H9 (cell line): ENCODE data around the gene AGMAT. TPM values are rescaled to one million over a fixed set of nuclear protein-coding genes. Genes with fewer than 3 reads are reported as not detected.

Experiments used
- DNase-seq: peaks from one replicate; pipeline ENCODE4 v3.0.0-alpha.2; 2017
- H2AFZ ChIP-seq: one replicate; pipeline ENCODE4 v1.6.1; 2013; ENCODE audit warnings: mild to moderate bottlenecking, low read length, control low read depth, moderate library complexity
- H2AK5ac ChIP-seq: 2 replicates; pipeline ENCODE4 v1.6.1; 2013; ENCODE audit warnings: low read length, control low read depth, mixed read lengths; ENCODE audit not compliant: insufficient read length
- H2BK120ac ChIP-seq: one replicate; pipeline ENCODE4 v1.6.1; 2013; ENCODE audit warnings: low read depth, mild to moderate bottlenecking, low read length, control low read depth, inconsistent platforms; ENCODE audit not compliant: poor library complexity, severe bottlenecking
- H2BK12ac ChIP-seq: 2 replicates; pipeline ENCODE4 v1.6.1; 2013; ENCODE audit warnings: low read length, control low read depth, mixed read lengths, low read depth; ENCODE audit not compliant: insufficient read length
- H2BK15ac ChIP-seq: 2 replicates; pipeline ENCODE4 v1.6.1; 2013; ENCODE audit warnings: low read depth, low read length, control low read depth
- H2BK20ac ChIP-seq: one replicate; pipeline ENCODE4 v1.6.1; 2013; ENCODE audit warnings: low read depth, mild to moderate bottlenecking, low read length, control low read depth, inconsistent platforms; ENCODE audit not compliant: poor library complexity, severe bottlenecking
- H2BK5ac ChIP-seq: 2 replicates; pipeline ENCODE4 v1.6.1; 2013; ENCODE audit warnings: low read length, control low read depth, mixed read lengths; ENCODE audit not compliant: insufficient read length
- H3K14ac ChIP-seq: 2 replicates; pipeline ENCODE4 v1.6.1; 2013; ENCODE audit warnings: low read length, control low read depth; ENCODE audit not compliant: insufficient read depth
- H3K18ac ChIP-seq: 2 replicates; pipeline ENCODE4 v1.6.1; 2013; ENCODE audit warnings: low read depth, mild to moderate bottlenecking, mixed read lengths, low read length, control low read depth; ENCODE audit not compliant: insufficient read length
- H3K23ac ChIP-seq: 2 replicates; pipeline ENCODE4 v1.6.1; 2013; ENCODE audit warnings: low read length, control low read depth, mixed read lengths, low read depth; ENCODE audit not compliant: insufficient read length
- H3K23me2 ChIP-seq: 2 replicates; pipeline ENCODE4 v1.6.1; 2013; ENCODE audit warnings: low read depth, mild to moderate bottlenecking, mixed read lengths, low read length, control low read depth; ENCODE audit not compliant: insufficient read length, poor library complexity, severe bottlenecking
- H3K27ac ChIP-seq: 2 replicates; pipeline ENCODE4 v1.5.1; 2013; ENCODE audit warnings: low read length, control low read depth, mixed read lengths, low read depth; ENCODE audit not compliant: insufficient read length
- H3K27me3 ChIP-seq: 2 replicates; pipeline ENCODE4 v1.6.1; 2013; ENCODE audit warnings: low read length, control low read depth, inconsistent platforms; ENCODE audit not compliant: insufficient read depth
- H3K4ac ChIP-seq: 2 replicates; pipeline ENCODE4 v1.6.1; 2013; ENCODE audit warnings: low read depth, mild to moderate bottlenecking, control low read depth, inconsistent platforms, low read length, moderate library complexity
- H3K4me1 ChIP-seq: 2 replicates; pipeline ENCODE4 v1.6.1; 2013; ENCODE audit warnings: low read length, control low read depth, inconsistent platforms; ENCODE audit not compliant: insufficient read depth
- H3K4me2 ChIP-seq: 2 replicates; pipeline ENCODE4 v1.6.1; 2013; ENCODE audit warnings: low read length, control low read depth, mixed read lengths; ENCODE audit not compliant: insufficient read length, insufficient read depth
- H3K56ac ChIP-seq: 2 replicates; pipeline ENCODE4 v1.6.1; 2013; ENCODE audit warnings: low read depth, mild to moderate bottlenecking, mixed read lengths, low read length, control low read depth; ENCODE audit not compliant: insufficient read length
- H3K79me1 ChIP-seq: 2 replicates; pipeline ENCODE4 v1.6.1; 2013; ENCODE audit warnings: low read depth, mild to moderate bottlenecking, moderate library complexity, low read length, control low read depth, inconsistent platforms; ENCODE audit not compliant: insufficient read depth, poor library complexity, severe bottlenecking
- H3K79me2 ChIP-seq: 2 replicates; pipeline ENCODE4 v1.6.1; 2013; ENCODE audit warnings: low read length, control low read depth, inconsistent platforms; ENCODE audit not compliant: insufficient read depth
- H3K9ac ChIP-seq: 2 replicates; pipeline ENCODE4 v1.6.1; 2013; ENCODE audit warnings: low read length, control low read depth, mixed read lengths; ENCODE audit not compliant: insufficient read length; ENCODE audit errors: extremely low read depth
- H3K9me3 ChIP-seq: one replicate; pipeline ENCODE4 v1.6.1; 2013; ENCODE audit warnings: low read depth, low read length, inconsistent platforms; ENCODE audit not compliant: control insufficient read depth
- H3T11ph ChIP-seq: one replicate; pipeline ENCODE4 v1.6.1; 2013; ENCODE audit warnings: mild to moderate bottlenecking, low read length, control low read depth, inconsistent platforms
- H4K20me1 ChIP-seq: one replicate; pipeline ENCODE4 v1.6.1; 2013; ENCODE audit not compliant: control insufficient read depth, insufficient read length, insufficient read depth
- H4K5ac ChIP-seq: 2 replicates; pipeline ENCODE4 v1.6.1; 2013; ENCODE audit warnings: low read depth, mild to moderate bottlenecking, mixed read lengths, low read length, control low read depth; ENCODE audit not compliant: insufficient read length
- H4K8ac ChIP-seq: replicated peaks from 2 replicates; pipeline ENCODE4 v1.6.1; 2013; ENCODE audit warnings: low read length, control low read depth, mixed read lengths, low read depth; ENCODE audit not compliant: insufficient read length
- H4K91ac ChIP-seq: 2 replicates; pipeline ENCODE4 v1.6.1; 2013; ENCODE audit warnings: low read depth, mild to moderate bottlenecking, moderate library complexity, mixed read lengths, low read length, control low read depth; ENCODE audit not compliant: insufficient read length
- H3K27ac Mint-ChIP-seq, 3 experiments: 2 replicates in 2 of 3; 3 replicates in 1 of 3; pipeline ENCODE4 v1.8.0; 2020 to 2021; ENCODE audit warnings: mixed read lengths in 3 of 3, mild to moderate bottlenecking in 1 of 3, moderate library complexity in 1 of 3
- H3K27me3 Mint-ChIP-seq: 2 replicates; pipeline ENCODE4 v1.8.0; 2021; ENCODE audit warnings: low read depth, mild to moderate bottlenecking, moderate library complexity, mixed read lengths
- H3K36me3 Mint-ChIP-seq, 3 experiments: 2 replicates in 2 of 3; 3 replicates in 1 of 3; pipeline ENCODE4 v1.8.0; 2020 to 2021; ENCODE audit warnings: low read depth in 3 of 3, mixed read lengths in 3 of 3; ENCODE audit not compliant: insufficient read depth in 1 of 3
- H3K4me1 Mint-ChIP-seq, 2 experiments: 2 replicates each; pipeline ENCODE4 v1.8.0; 2020; ENCODE audit warnings: mixed read lengths in 2 of 2
- H3K4me3 Mint-ChIP-seq, 2 experiments: 2 replicates in 1 of 2; 3 replicates in 1 of 2; pipeline ENCODE4 v1.8.0; 2020 to 2021; ENCODE audit warnings: mild to moderate bottlenecking in 2 of 2, mixed read lengths in 2 of 2, moderate library complexity in 1 of 2
- H3K9me3 Mint-ChIP-seq, 2 experiments: 2 replicates in 1 of 2; 3 replicates in 1 of 2; pipeline ENCODE4 v1.8.0; 2020; ENCODE audit warnings: mild to moderate bottlenecking in 2 of 2, mixed read lengths in 2 of 2, moderate library complexity in 1 of 2
- CTCF ChIP-seq: fragments of 200-600 bp; sonication (generic); conservative IDR thresholded peaks from 3 replicates; pipeline ENCODE4 v1.8.0; 2021; ENCODE audit warnings: antibody characterized with exemption, mild to moderate bottlenecking
- WGBS: extraction: QIAGEN DNeasy Blood & Tissue Kit; methylation state at CpG from one replicate; pipeline ENCODE4 v1.1.7; 2013; ENCODE audit warnings: missing lambda C conversion rate, low lambda C conversion rate, mixed read lengths; ENCODE audit not compliant: insufficient read length; ENCODE audit errors: extremely low coverage; 5-methylcytosine and 5-hydroxymethylcytosine counted together
- total RNA-seq: library from RNA; stranded (reverse); gene quantifications from 2 replicates; pipeline ENCODE4 v1.2.1, GENCODE V29; 2021

The AGMAT gene
- total RNA-seq, 1 experiment from 2014 or later: 4.0 TPM

- H3K27ac Mint-ChIP-seq: peak within 1 kb of the TSS; percentile 99 to 100 (median 100)
- H3K4me2 ChIP-seq: peak within 1 kb of the TSS; percentile 86
- H3K23me2 ChIP-seq: peaks cover 8% of the 10 kb centered on the region
- H3K27me3 Mint-ChIP-seq: no peaks in the 10 kb centered on the region
- no peak within 1 kb of the TSS for H2AFZ ChIP-seq
- peak within 1 kb of the TSS; percentile 85 for H4K5ac ChIP-seq
- peak within 1 kb of the TSS; percentile 89 for H2BK5ac ChIP-seq
- H2BK120ac ChIP-seq: no peak within 1 kb of the TSS
- no peak within 1 kb of the TSS for H2BK15ac ChIP-seq
- H3K18ac ChIP-seq: peak within 1 kb of the TSS; percentile 99
- no peak within 1 kb of the TSS; the same call in 1 of the 2 replicates for H3K4ac ChIP-seq
- H3K4me1 ChIP-seq: peaks cover 3% of the 10 kb centered on the region; the same call in 1 of the 2 replicates
- DNase-seq: no peak
- no peaks in the 10 kb centered on the region for H4K20me1 ChIP-seq
- TF ChIP-seq CTCF: no peak
- peak within 1 kb of the TSS; percentile 99 for H3K14ac ChIP-seq
- H3K9me3 Mint-ChIP-seq: no peaks in the 10 kb centered on the region
- peak within 1 kb of the TSS; percentile 76 for H3K27ac ChIP-seq
- no peak within 1 kb of the TSS for H4K91ac ChIP-seq
- H2BK20ac ChIP-seq: no peak within 1 kb of the TSS
- no peak within 1 kb of the TSS for H3K23ac ChIP-seq
- WGBS: no CpG with 5 or more reads among the region's 27 CpGs
- no peak within 1 kb of the TSS for H4K8ac ChIP-seq
- H3K27me3 ChIP-seq: no peaks in the 10 kb centered on the region
- no peaks in the 10 kb centered on the region for H3K79me1 ChIP-seq
- no peaks in the 10 kb centered on the region for H3K79me2 ChIP-seq
- H3K36me3 Mint-ChIP-seq: peaks cover 0 to 11% (median 2%) of the 10 kb centered on the region in 3 experiments; a peak in 3 of 7 replicates
- no peak within 1 kb of the TSS for H2AK5ac ChIP-seq
- peaks cover 28 to 43% of the 10 kb centered on the region in 2 experiments for H3K4me1 Mint-ChIP-seq
- H3K9ac ChIP-seq: peak within 1 kb of the TSS; percentile 93
- H3K56ac ChIP-seq: no peak within 1 kb of the TSS
- H3T11ph ChIP-seq: peak within 1 kb of the TSS; percentile 7
- peak within 1 kb of the TSS; percentile 92 to 95 for H3K4me3 Mint-ChIP-seq
- H3K9me3 ChIP-seq: no peaks in the 10 kb centered on the region
- peak within 1 kb of the TSS; percentile 92 for H2BK12ac ChIP-seq
Measured at GRCh38 chr1:15524021-15524282, 60.9 kb downstream of the AGMAT start, which contains the start of gene CASP9. Gene CASP9 (minus strand): TSS chr1:15524215. CDS start chr1:15524200, 15 bp downstream.
